GM12874 (cell line): Measurements from ENCODE around the gene MMD.

Experiments used
- TF ChIP-seq, protein P1 (sequence below): IDR thresholded peaks from 2 replicates; pipeline ENCODE4 v1.5.1; 2011; ENCODE audit warnings: low read depth, mild to moderate bottlenecking, control low read depth, low read length, moderate library complexity; ENCODE audit not compliant: insufficient read depth

Gene MMD

DNA sequence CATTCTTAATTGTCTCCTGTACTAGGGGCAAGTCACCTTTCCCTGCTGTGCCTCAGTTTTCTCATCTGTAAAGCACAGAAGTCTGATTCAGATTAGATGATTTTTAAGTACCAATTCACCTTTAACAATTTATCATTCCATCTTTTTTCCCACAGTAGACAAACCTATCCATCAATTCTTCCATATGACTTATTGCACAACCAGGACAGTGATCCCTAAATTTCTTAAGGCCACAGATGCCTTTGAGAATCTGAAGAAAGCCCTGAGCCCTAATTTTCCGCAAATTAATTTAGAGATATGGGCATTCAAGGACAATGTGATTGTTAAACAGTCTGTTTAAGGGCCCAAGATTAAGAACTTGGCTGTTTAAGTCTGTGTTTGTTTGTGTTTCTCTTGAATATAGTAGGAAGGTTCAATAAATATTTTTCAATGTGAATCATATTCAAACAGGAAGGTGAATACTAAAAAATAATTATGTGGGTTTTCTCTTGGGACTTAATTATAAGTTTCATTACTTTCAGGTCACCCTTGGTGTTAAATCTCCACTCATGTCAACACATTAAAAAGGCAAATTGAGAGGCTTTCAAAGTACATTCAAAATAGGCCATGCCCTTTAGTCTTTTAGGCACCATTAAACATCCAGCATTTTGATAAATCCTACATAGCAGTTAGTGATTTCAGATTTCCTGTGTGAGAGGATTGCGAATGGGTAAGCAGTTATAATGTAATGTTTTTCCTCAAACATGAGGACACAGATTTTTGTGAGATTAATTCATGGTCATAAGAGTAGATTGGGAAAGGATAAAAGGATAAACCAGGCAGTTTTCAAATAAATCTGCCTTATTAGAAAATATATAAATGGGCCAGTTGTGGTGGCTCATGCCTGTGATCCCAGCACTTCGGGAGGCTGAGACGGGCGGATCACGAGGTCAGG lies 34.9 kb upstream of the MMD start:
- TF ChIP-seq, protein P1, sequence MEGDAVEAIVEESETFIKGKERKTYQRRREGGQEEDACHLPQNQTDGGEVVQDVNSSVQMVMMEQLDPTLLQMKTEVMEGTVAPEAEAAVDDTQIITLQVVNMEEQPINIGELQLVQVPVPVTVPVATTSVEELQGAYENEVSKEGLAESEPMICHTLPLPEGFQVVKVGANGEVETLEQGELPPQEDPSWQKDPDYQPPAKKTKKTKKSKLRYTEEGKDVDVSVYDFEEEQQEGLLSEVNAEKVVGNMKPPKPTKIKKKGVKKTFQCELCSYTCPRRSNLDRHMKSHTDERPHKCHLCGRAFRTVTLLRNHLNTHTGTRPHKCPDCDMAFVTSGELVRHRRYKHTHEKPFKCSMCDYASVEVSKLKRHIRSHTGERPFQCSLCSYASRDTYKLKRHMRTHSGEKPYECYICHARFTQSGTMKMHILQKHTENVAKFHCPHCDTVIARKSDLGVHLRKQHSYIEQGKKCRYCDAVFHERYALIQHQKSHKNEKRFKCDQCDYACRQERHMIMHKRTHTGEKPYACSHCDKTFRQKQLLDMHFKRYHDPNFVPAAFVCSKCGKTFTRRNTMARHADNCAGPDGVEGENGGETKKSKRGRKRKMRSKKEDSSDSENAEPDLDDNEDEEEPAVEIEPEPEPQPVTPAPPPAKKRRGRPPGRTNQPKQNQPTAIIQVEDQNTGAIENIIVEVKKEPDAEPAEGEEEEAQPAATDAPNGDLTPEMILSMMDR, result no peak

GRCh38 chr17:55454906-55455474 lies 33.4 kb upstream of the MMD start:
- TF ChIP-seq, protein P1, result no peak

DNA sequence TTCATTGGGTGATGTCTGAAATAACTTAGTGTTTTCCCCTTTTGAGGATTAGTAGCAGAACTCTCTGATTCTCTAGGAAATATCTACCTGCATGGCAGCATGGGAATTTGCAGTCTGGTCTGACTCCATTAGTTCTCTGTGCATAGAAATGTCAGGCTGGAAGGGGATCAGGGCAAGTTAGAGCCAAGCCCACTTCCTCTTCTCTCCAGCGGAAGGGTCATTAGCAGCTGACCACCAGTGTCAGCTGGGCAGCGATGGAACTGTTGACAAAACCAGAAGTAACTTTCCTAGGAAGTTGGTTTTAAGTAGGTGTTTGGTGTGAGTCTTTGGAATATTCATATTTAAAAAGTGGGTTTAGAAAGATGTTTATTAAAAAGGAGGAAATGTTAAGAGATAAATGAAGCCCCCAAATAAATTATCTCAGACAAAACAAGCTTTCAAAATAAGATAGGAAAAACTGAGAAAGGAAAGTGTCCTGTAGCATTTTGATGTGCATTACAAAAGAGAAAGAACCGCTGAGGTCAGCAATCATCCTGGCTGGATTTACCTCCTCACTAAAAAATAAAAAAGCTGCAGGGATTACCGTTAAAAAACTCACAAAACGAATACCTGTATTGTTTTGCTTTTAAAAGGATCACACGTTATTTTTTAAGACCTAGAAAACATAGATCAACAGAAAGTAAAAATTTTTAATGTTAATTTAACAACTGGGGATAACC lies 32.4 kb upstream of the MMD start:
- TF ChIP-seq, protein P1, result no peak

DNA sequence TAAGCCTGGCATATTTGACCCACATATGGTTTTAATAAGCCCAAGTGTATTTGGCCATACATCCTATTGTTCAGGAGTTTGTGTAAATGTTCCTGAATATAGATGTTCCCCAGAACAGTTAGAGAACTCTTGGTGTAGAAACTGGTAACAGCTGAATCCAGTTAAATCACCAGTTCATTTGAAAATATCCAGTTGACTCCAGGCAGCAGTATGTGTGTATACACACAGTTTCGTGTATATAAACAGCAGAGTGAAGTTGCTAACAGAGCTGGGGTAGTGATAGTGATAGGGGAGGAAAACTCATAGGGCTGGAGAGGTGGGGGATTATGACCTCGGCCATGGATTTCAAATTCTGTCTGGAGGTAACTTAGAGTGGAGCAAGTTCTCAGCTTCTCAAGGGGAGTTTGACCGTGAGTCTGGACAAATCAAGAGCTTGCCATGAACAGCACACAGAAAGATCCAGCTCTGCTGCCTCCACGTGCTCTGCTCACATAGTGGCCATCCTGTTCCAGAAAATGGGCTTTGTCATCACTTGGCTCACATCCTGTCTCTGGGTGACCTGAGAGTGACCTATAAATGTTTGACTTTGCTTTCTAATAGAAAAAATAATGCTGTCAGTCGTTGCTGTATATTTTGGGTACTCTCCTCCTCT lies 30.6 kb upstream of the MMD start:
- TF ChIP-seq, protein P1, result no peak

DNA sequence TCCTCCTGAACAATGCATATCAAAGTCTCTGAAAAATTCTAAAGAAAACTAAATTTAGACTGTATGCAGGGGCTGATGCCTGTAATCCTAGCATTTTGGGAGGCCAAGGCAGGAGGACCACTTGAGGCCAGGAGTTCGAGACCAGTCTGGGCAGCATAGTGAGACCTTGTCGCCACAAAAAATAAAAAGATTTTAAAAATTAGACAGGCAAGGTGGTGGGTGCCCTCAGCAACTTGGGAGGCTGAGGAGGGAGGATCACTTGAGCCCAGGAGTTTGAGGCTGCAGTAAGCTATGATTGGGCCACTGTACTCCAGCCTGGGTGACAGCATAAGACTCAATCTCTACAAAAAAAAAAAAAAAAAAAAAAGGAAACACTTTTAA lies 30.1 kb upstream of the MMD start:
- TF ChIP-seq, protein P1, result no peak

DNA sequence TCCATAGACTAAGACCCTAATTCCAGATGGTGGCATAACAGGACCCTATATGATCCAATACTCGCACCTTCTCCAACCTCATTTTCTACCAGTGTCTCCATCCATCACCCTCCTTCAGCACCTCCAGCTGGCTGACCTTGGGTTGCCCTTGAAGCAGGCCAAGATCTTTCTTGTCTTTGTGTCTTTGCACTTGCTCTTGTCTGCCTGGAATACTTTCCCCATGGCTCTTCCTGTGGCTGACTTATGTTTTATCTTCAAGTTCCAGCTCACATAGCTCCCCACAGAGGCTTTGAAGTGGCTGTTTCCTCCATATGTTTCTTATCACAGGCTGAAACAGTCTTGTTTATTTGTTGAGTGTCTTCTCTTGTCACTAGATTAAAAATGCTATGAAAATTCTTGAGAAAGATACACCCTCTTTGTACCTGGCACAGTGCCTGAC lies 29.6 kb upstream of the MMD start:
- TF ChIP-seq, protein P1, result no peak
